Ovary (tissue), 9 donors: ENCODE results near the gene SNAI3. TPM values are rescaled to one million over a fixed set of nuclear protein-coding genes. Genes with fewer than 3 reads are reported as not detected.

Experiments
- DNase-seq, 5 donors: peaks; one replicate each; pipeline ENCODE4 v3.0.0-alpha.2; 2019 to 2020
- H3K27ac ChIP-seq, 2 donors: fragments of 200-600 bp; one replicate each; pipeline versions ENCODE4 v1.5.1 to v1.8.0; 2019 to 2022
- H3K27me3 ChIP-seq: fragments of 200-600 bp; one replicate; pipeline ENCODE4 v1.8.0; 2022
- H3K36me3 ChIP-seq: fragments of 200-600 bp; sonication (generic); one replicate; pipeline ENCODE4 v1.5.1; 2019
- H3K4me1 ChIP-seq: one replicate; pipeline ENCODE4 v1.8.1; 2013; ENCODE audit warnings: mild to moderate bottlenecking, moderate library complexity; ENCODE audit not compliant: insufficient read depth
- H3K4me3 ChIP-seq: fragments of 200-600 bp; sonication (generic); one replicate; pipeline ENCODE4 v1.5.1; 2017
- H3K9me3 ChIP-seq, 2 donors: fragments of 200-600 bp in 1 of 2; sonication (generic) in 1 of 2; one replicate each; pipeline versions ENCODE4 v1.5.1 to v1.8.1; 2013 to 2019; ENCODE audit warnings: mild to moderate bottlenecking in 1 of 2, moderate library complexity in 1 of 2
- EP300 ChIP-seq: sonication (generic); formaldehyde crosslinking; IDR thresholded peaks from one replicate; pipeline ENCODE4 v1.6.1; 2017; ENCODE audit warnings: antibody characterized with exemption
- POLR2A ChIP-seq: fragments of 450-650 bp; IDR thresholded peaks from one replicate; pipeline ENCODE4 v1.6.1; 2017; ENCODE audit warnings: antibody characterized with exemption, mild to moderate bottlenecking, moderate library complexity
- WGBS, 3 donors: extraction: QIAGEN DNeasy Blood & Tissue Kit in 1 of 3; methylation state at CpG; one replicate each; pipeline versions ENCODE4 v1.1.5 to v1.1.7; 2013 to 2017; 5-methylcytosine and 5-hydroxymethylcytosine counted together
- intact Hi-C, 4 donors: fragments of 100-400 bp; cut with DNase I; formaldehyde crosslinking; loops; one replicate each; pipeline versions ENCODE4 v1.11.0 to v1.15.1; 2022 to 2023
- polyA plus RNA-seq, 2 donors: library from polyadenylated mRNA; stranded (reverse); fragments of 200-250 nt in 1 of 2; fragments of 350-450 nt in 1 of 2; fragmentation: Illumina TruSeq in 1 of 2; extraction: RNeasy Lipid Tissue Mini Kit (QIAGEN cat#74804) in 1 of 2; gene quantifications; one replicate each; pipeline ENCODE4 v1.2.3, GENCODE V29; 2013 to 2014
- total RNA-seq, 7 donors: library from RNA; depleted of rRNA in 2 of 7; stranded (reverse); fragments of >200 nt in 2 of 7; fragmentation: NEBNext Ultra II Directional in 3 of 7; extraction: Animal tissue kit (Norgen Biotek cat#: 25700) in 3 of 7; gene quantifications; one replicate each; pipeline versions ENCODE4 v1.1.0 to v1.2.4, GENCODE V29; 2016 to 2023
- TF ChIP-seq, protein P1 (sequence below), 3 donors: fragments of 450-650 bp in 2 of 3; fragments of 200-600 bp in 1 of 3; IDR thresholded peaks; one replicate each; pipeline versions ENCODE4 v1.5.1 to v1.8.0; 2016 to 2022; ENCODE audit warnings: antibody characterized with exemption in 3 of 3, mild to moderate bottlenecking in 1 of 3
- donor health status: DM: no; HTN: no; CAD: no; lungs with moderate emphysema.
- donor health status: DM: no; HTN: no; CAD: no.
- donor health status: Bipolar disorder and iron deficiency.
- donor health status: DM: yes; HTN: yes; CAD: no.
- donor health status: DM: no; HTN: no; CAD: no.
- donor health status: DM: yes; HTN: yes; CAD: no.

SNAI3 gene
- total and polyA plus RNA-seq, 9 donors = 0.12 to 1.0 (median 0.28) TPM; not detected in 4

DNA sequence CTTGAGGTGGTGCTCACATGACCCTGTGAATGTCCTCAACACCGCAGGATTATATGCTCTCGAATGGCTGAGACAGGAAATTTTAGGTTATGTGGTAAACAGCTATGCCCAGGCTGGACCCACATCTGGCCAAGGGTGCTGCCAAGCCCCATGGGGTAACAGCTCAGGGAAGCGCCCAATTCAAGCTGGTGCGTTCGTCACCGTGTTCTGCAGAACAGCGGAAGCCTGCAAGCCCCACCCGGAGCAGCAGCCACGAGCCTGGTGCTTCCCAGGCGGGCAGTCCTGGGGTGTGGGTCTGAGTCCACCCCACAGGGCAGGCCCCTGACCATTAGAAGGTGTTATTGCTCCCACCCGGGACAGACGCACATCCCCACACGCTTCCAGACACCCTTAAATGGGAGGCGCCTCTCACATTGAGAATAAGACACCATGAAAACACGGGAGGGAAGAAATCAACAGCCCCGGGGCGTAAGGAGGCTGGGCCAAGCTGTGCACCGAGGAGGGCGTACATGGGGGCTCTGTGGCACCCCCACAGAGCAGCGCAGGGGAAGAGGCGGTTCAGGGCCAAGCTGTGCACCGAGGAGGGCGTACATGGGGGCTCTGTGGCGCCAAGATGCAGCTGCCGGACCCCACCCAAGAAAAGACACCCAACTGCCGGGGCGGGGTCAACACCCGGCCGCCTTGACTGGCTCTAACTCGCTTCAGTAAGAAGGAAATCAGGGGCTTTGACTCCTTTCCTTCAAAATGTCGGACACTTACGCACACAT, 32.5 kb downstream of the SNAI3 start:
- 81 to 89% (median 83%) methylated on average over 26 to 32 of the region's 32 CpGs for WGBS, 3 donors
- intact Hi-C loops = no loop called here
- no peaks in the 10 kb centered on the region for H3K27me3 ChIP-seq
- H3K4me3 ChIP-seq = no peak overlapping the region
- no peak overlapping the region for H3K27ac ChIP-seq
- no peaks in the 10 kb centered on the region for H3K4me1 ChIP-seq
- no peaks in the 10 kb centered on the region for H3K9me3 ChIP-seq
- TF ChIP-seq, protein P1, sequence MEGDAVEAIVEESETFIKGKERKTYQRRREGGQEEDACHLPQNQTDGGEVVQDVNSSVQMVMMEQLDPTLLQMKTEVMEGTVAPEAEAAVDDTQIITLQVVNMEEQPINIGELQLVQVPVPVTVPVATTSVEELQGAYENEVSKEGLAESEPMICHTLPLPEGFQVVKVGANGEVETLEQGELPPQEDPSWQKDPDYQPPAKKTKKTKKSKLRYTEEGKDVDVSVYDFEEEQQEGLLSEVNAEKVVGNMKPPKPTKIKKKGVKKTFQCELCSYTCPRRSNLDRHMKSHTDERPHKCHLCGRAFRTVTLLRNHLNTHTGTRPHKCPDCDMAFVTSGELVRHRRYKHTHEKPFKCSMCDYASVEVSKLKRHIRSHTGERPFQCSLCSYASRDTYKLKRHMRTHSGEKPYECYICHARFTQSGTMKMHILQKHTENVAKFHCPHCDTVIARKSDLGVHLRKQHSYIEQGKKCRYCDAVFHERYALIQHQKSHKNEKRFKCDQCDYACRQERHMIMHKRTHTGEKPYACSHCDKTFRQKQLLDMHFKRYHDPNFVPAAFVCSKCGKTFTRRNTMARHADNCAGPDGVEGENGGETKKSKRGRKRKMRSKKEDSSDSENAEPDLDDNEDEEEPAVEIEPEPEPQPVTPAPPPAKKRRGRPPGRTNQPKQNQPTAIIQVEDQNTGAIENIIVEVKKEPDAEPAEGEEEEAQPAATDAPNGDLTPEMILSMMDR (IDR thresholded peaks at IDR 0.05) = no peak
- no peak for TF ChIP-seq EP300
- TF ChIP-seq POLR2A = no peak
- H3K36me3 ChIP-seq = no peaks in the 10 kb centered on the region
- DNase-seq = no peak

DNA sequence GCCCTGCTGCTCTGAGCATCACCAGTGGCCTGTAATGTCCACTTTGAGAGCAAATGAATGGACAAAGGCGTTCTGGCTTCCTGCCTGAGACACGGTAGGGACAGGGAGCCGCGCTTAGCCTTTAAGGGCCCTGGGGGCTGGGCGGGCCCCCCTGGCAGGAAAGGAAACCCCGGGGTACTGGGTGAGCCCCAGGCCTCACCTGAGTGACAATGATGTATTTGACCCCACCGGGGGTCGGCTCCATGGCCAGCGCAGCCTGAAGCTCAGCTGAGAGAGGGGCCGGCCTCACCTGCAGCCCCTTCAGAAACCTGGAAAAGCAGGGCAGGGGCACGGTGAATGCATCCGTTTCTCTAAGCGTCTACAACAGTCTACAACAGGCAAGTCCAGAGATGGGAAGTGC, 33.2 kb downstream of the SNAI3 start:
- Histone ChIP-seq H3K4me1 (no peaks in the 10 kb centered on the region), H3K9me3 (no peaks in the 10 kb centered on the region), H3K4me3 (no peak overlapping the region), H3K27ac (no peak overlapping the region), H3K36me3 (no peaks in the 10 kb centered on the region), H3K27me3 (no peaks in the 10 kb centered on the region)
- no peak for DNase-seq
- intact Hi-C loops = no loop called here
- TF ChIP-seq, protein P1 (IDR thresholded peaks at IDR 0.05) = no peak
- TF ChIP-seq POLR2A (no peak), EP300 (no peak)
- 85 to 86% (median 86%) methylated on average over 13 of the region's 13 CpGs for WGBS, 3 donors

DNA sequence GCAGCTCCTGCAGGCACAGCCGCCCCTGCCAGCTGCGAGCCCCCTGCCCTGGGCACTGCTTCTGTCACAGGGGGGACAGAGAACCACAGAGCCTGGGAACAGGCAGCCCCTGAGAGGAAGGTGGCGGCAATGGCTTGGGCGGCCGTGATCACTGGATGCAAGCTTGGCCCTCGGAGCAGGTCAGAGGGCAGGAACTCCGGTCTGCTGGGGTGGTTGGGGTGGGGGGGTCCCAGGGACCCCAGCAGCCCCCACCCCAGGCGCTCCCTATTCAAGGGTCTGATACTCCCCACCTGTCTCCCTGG, 33.6 kb downstream of the SNAI3 start:
- H3K27ac ChIP-seq = no peak overlapping the region
- no peaks in the 10 kb centered on the region for H3K36me3 ChIP-seq
- no peak for DNase-seq
- H3K4me1 ChIP-seq = no peaks in the 10 kb centered on the region
- H3K27me3 ChIP-seq = no peaks in the 10 kb centered on the region
- intact Hi-C loops = no loop called here
- H3K4me3 ChIP-seq = no peak overlapping the region
- WGBS, 3 donors = 87 to 94% (median 94%) methylated on average over 6 to 8 of the region's 8 CpGs
- no peaks in the 10 kb centered on the region for H3K9me3 ChIP-seq
- no peak for TF ChIP-seq POLR2A
- TF ChIP-seq EP300 = no peak
- TF ChIP-seq, protein P1 (IDR thresholded peaks at IDR 0.05) = no peak

DNA sequence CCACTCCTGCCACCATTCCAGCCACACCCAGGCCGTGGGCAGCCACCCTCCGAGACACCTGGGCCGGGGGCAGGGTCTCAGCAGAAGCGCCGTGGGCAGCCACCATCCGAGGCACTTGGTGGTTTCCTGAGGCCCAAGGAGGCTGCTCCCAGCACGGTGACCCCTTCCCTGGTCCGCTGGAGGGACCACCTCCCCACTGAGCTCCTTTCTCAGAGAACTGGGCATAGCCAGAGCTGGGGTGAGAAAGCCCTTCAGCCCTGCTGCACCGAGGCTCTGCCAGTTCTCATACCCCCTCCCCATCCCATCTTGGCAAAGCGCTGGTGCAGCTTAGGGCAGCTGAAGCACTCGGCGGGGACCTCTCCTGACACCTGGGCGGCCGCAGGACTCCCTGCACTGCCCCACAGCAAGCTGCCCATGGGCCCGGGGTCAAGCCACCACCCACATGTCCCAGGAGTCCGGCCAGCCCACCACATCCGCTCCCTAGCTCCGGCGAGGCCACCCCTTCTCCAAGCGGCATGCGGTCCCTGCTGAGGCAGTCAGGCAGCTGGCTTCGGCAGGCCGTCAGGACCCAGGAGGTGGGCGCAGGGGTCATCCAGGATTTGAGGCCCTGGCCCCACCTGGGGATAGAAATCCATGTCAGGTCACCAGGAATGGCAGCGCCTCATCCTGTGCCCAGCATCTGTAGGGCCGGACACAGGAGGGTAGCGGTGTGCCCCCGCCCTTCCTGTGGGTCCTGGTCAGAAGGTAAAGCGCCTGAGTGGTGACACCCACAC, 34.1 kb downstream of the SNAI3 start:
- Histone ChIP-seq H3K27me3 (no peaks in the 10 kb centered on the region), H3K4me1 (no peaks in the 10 kb centered on the region), H3K27ac (no peak overlapping the region), H3K9me3 (no peaks in the 10 kb centered on the region), H3K36me3 (no peaks in the 10 kb centered on the region), H3K4me3 (no peak overlapping the region)
- TF ChIP-seq, protein P1 (IDR thresholded peaks at IDR 0.05) = no peak
- TF ChIP-seq POLR2A (no peak), EP300 (no peak)
- DNase-seq = no peak
- WGBS, 3 donors = 87% methylated on average over 27 to 29 of the region's 29 CpGs
- intact Hi-C loops = no loop called here
